PC-3 (cell line): ENCODE results near the gene ARHGAP6. TPM values are rescaled to one million over a fixed set of nuclear protein-coding genes. Genes with fewer than 3 reads are reported as not detected.

Source experiments
- ATAC-seq: fragments of 200-7000 bp; cut with Tn5 transposase; 2 replicates; pipeline ENCODE4 v1.9.1; 2020; ENCODE audit warnings: mild to moderate bottlenecking, moderate library complexity
- BruUV-seq: library from RNA; stranded (reverse); fragments of 400-500 nt; replicated peaks from 2 replicates; lab custom pipeline; 2021; lab: Mats Ljungman, UMichigan
- CTCF ChIA-PET: fragments of 300-600 bp; sonication (Branson Sonifier 250); formaldehyde crosslinking; loops from one replicate; lab custom pipeline; 2022; ENCODE audit warnings: antibody characterized with exemption; lab: Charles Lee
- POLR2A ChIA-PET: fragments of 300-600 bp; sonication (Branson Sonifier 250); formaldehyde crosslinking; loops from one replicate; lab custom pipeline; 2022; ENCODE audit warnings: antibody characterized with exemption; ENCODE audit not compliant: unreplicated experiment; lab: Charles Lee
- DNase-seq: peaks from one replicate; pipeline ENCODE4 v3.0.0-alpha.2; 2015
- H2AFZ ChIP-seq: fragments of 300-600 bp; sonication (generic); 2 replicates; pipeline ENCODE4 v1.6.0; 2016; ENCODE audit warnings: antibody characterized with exemption, low read length
- H3F3A ChIP-seq: fragments of 300-600 bp; sonication (generic); one replicate; pipeline ENCODE4 v1.6.0; 2017; ENCODE audit warnings: antibody characterized with exemption, low read length, control low read depth, mild to moderate bottlenecking; ENCODE audit not compliant: unreplicated experiment
- H3K27ac ChIP-seq: fragments of 300-600 bp; sonication (generic); 2 replicates; pipeline ENCODE4 v1.5.1; 2016; ENCODE audit warnings: mild to moderate bottlenecking, low read length
- H3K27me3 ChIP-seq: fragments of 300-600 bp; sonication (generic); 2 replicates; pipeline ENCODE4 v1.6.1; 2016; ENCODE audit warnings: low read length, mixed read lengths
- H3K36me3 ChIP-seq: fragments of 300-600 bp; sonication (generic); 2 replicates; pipeline ENCODE4 v1.6.1; 2016; ENCODE audit warnings: low read depth, mixed run types, low read length, mixed read lengths
- H3K4me1 ChIP-seq: fragments of 300-600 bp; sonication (generic); 2 replicates; pipeline ENCODE4 v1.5.1; 2016; ENCODE audit warnings: low read length; ENCODE audit not compliant: insufficient read depth
- H3K4me2 ChIP-seq: fragments of 300-600 bp; sonication (generic); 2 replicates; pipeline ENCODE4 v1.6.0; 2016; ENCODE audit warnings: low read length
- H3K4me3 ChIP-seq: fragments of 300-600 bp; sonication (generic); 2 replicates; pipeline ENCODE4 v1.5.1; 2016; ENCODE audit warnings: mild to moderate bottlenecking, low read length, mixed read lengths
- H3K79me2 ChIP-seq: fragments of 300-600 bp; sonication (generic); 2 replicates; pipeline ENCODE4 v1.6.1; 2017; ENCODE audit warnings: low read length, mixed read lengths
- H3K9ac ChIP-seq: fragments of 300-600 bp; sonication (generic); 2 replicates; pipeline ENCODE4 v1.6.0; 2016; ENCODE audit warnings: mild to moderate bottlenecking, low read length
- H3K9me2 ChIP-seq: fragments of 300-600 bp; sonication (generic); replicated peaks from 2 replicates; pipeline ENCODE4 v1.6.1; 2016; ENCODE audit warnings: mixed run types, low read length, mixed read lengths
- H3K9me3 ChIP-seq: fragments of 300-600 bp; sonication (generic); 2 replicates; pipeline ENCODE4 v1.6.1; 2016; ENCODE audit warnings: low read length, mixed read lengths
- H4K20me1 ChIP-seq: fragments of 300-600 bp; sonication (generic); 2 replicates; pipeline ENCODE4 v1.6.1; 2016; ENCODE audit warnings: low read length, mixed read lengths
- CTCF ChIP-seq: fragments of 300-600 bp; sonication (generic); conservative IDR thresholded peaks from 2 replicates; pipeline ENCODE4 v1.5.1; 2017; ENCODE audit warnings: antibody characterized with exemption, low read depth, mild to moderate bottlenecking, low read length
- EZH2 ChIP-seq: fragments of 300-600 bp; sonication (generic); IDR thresholded peaks from one replicate; pipeline ENCODE4 v1.6.1; 2017; ENCODE audit warnings: antibody characterized with exemption, mild to moderate bottlenecking, low read length; ENCODE audit not compliant: unreplicated experiment
- EZH2phosphoT487 ChIP-seq: fragments of 300-600 bp; sonication (generic); IDR thresholded peaks from 2 replicates; pipeline ENCODE4 v1.6.1; 2018; ENCODE audit warnings: mild to moderate bottlenecking, antibody characterized with exemption, low read length, borderline replicate concordance
- intact Hi-C: fragments of 100-400 bp; cut with micrococcal nuclease; formaldehyde crosslinking; loops from 2 replicates; pipeline ENCODE4 v1.9.0; 2023
- total RNA-seq: library from RNA; depleted of rRNA; stranded (reverse); fragments of >200 nt; gene quantifications from 2 replicates; pipeline ENCODE4 v1.2.3, GENCODE V29; 2014

ARHGAP6 gene
- total RNA-seq, 1 experiment from 2014 or later: 2.8 TPM

- H2AFZ ChIP-seq: no peak overlapping the region
- no peak overlapping the region for H3K4me2 ChIP-seq
- H3K4me1 ChIP-seq: peaks cover 11% of the 10 kb centered on the region; the same call in 1 of the 2 replicates
- H4K20me1 ChIP-seq: no peaks in the 10 kb centered on the region
- no peak overlapping the region for H3K9ac ChIP-seq
- BruUV-seq: no TSS peak
- no peaks in the 10 kb centered on the region for H3F3A ChIP-seq
- H3K4me3 ChIP-seq: no peak overlapping the region
- intact Hi-C loops: no loop called here
- DNase-seq: peak; percentile 6
- H3K79me2 ChIP-seq: no peaks in the 10 kb centered on the region
- no peak for ATAC-seq
- ChIA-PET POLR2A (no interaction called here), CTCF (no interaction called here)
- no peaks in the 10 kb centered on the region for H3K27me3 ChIP-seq
- H3K27ac ChIP-seq: no peak overlapping the region
- no peak for TF ChIP-seq EZH2
- TF ChIP-seq EZH2phosphoT487: no peak
- TF ChIP-seq CTCF: no peak
- H3K36me3 ChIP-seq: no peaks in the 10 kb centered on the region
- H3K9me2 ChIP-seq: no peaks in the 10 kb centered on the region
- no peaks in the 10 kb centered on the region for H3K9me3 ChIP-seq
Observed at GRCh38 chrX:11352296-11352741, 313.4 kb downstream of the ARHGAP6 start.

GRCh38 chrX:11351375-11352295, 314.1 kb downstream of the ARHGAP6 start:
- no peak; the same call in 1 of the 2 replicates for ATAC-seq
- CTCF ChIA-PET: no interaction called here

More at GRCh38 chrX:11351375-11352295, 314.1 kb downstream of the ARHGAP6 start:
- no peak overlapping the region for H3K4me2 ChIP-seq
- H3K36me3 ChIP-seq: no peaks in the 10 kb centered on the region
- TF ChIP-seq CTCF: no peak
- no peak for TF ChIP-seq EZH2phosphoT487
- TF ChIP-seq EZH2: no peak
- H3K4me3 ChIP-seq: no peak overlapping the region
- H3F3A ChIP-seq: no peaks in the 10 kb centered on the region
- no peaks in the 10 kb centered on the region for H3K9me3 ChIP-seq
- no peak overlapping the region for H2AFZ ChIP-seq
- H3K27ac ChIP-seq: 0 out of 2 replicates have a peak overlapping the region, but pooled peaks have one; percentile 25
- no peak for DNase-seq
- no peak overlapping the region for H3K9ac ChIP-seq
- intact Hi-C loops: no loop called here
- POLR2A ChIA-PET: no interaction called here
- H3K9me2 ChIP-seq: no peaks in the 10 kb centered on the region
- no TSS peak for BruUV-seq
- H3K79me2 ChIP-seq: no peaks in the 10 kb centered on the region
- no peaks in the 10 kb centered on the region for H3K27me3 ChIP-seq
- peaks cover 11% of the 10 kb centered on the region; the same call in 1 of the 2 replicates for H3K4me1 ChIP-seq
- no peaks in the 10 kb centered on the region for H4K20me1 ChIP-seq
